ENCODE data around the gene ANHX.

The ANHX gene

GRCh38 chr12:133215724-133216123, 20.0 kb downstream of the ANHX start:
- no peak for TF ChIP-seq REST (IDR thresholded peaks at IDR 0.05; ENCODE audit: low read depth)
- no peak for TF ChIP-seq ZBTB7A (IDR thresholded peaks at IDR 0.05; ENCODE audit: low read depth)
- no peak for TF ChIP-seq CEBPB (IDR thresholded peaks at IDR 0.05)

GRCh38 chr12:133206390-133206789, 29.3 kb downstream of the ANHX start:
- TF ChIP-seq ZBTB7A (IDR thresholded peaks at IDR 0.05; ENCODE audit: low read depth) (no peak), RAD21 (IDR thresholded peaks at IDR 0.05; ENCODE audit: low read depth) (no peak), EGR1 (IDR thresholded peaks at IDR 0.05) (no peak), USF1 (IDR thresholded peaks at IDR 0.05) (no peak), TAF1 (IDR thresholded peaks at IDR 0.05; ENCODE audit: low read depth) (no peak), REST (IDR thresholded peaks at IDR 0.05; ENCODE audit: low read depth) (no peak), FOXM1 (IDR thresholded peaks at IDR 0.05; ENCODE audit: borderline replicate concordance, low read depth) (no peak), MAX (IDR thresholded peaks at IDR 0.05) (no peak), CREB1 (IDR thresholded peaks at IDR 0.05; ENCODE audit: low read depth) (no peak), TCF12 (IDR thresholded peaks at IDR 0.05; ENCODE audit: low read depth) (no peak)

GRCh38 chr12:133204264-133204603, 31.4 kb downstream of the ANHX start:
- no peak for TF ChIP-seq CREB1 (IDR thresholded peaks at IDR 0.05; ENCODE audit: low read depth)
- TF ChIP-seq TEAD4 (IDR thresholded peaks at IDR 0.05), result no peak
- no peak for TF ChIP-seq EP300 (IDR thresholded peaks at IDR 0.05; ENCODE audit: borderline replicate concordance)
- TF ChIP-seq TAF1 (IDR thresholded peaks at IDR 0.05; ENCODE audit: low read depth), result no peak
- no peak for TF ChIP-seq YY1 (IDR thresholded peaks at IDR 0.05; ENCODE audit: low read depth)
- TF ChIP-seq MAX (IDR thresholded peaks at IDR 0.05), result no peak
- TF ChIP-seq USF1 (IDR thresholded peaks at IDR 0.05), result no peak
- TF ChIP-seq REST (IDR thresholded peaks at IDR 0.05; ENCODE audit: low read depth), result no peak
- TF ChIP-seq EGR1 (IDR thresholded peaks at IDR 0.05), result no peak
- TF ChIP-seq RAD21 (IDR thresholded peaks at IDR 0.05; ENCODE audit: low read depth), result no peak
- TF ChIP-seq ZBTB7A (IDR thresholded peaks at IDR 0.05; ENCODE audit: low read depth), result no peak
- TF ChIP-seq TCF12 (IDR thresholded peaks at IDR 0.05; ENCODE audit: low read depth), result no peak
- no peak for TF ChIP-seq FOXM1 (IDR thresholded peaks at IDR 0.05; ENCODE audit: borderline replicate concordance, low read depth)
- TF ChIP-seq CEBPB (IDR thresholded peaks at IDR 0.05), result no peak
- TF ChIP-seq NFIC (IDR thresholded peaks at IDR 0.05), result no peak

GRCh38 chr12:133203344-133204263, 32.1 kb downstream of the ANHX start:
- TF ChIP-seq CEBPB (IDR thresholded peaks at IDR 0.05), result no peak
- TF ChIP-seq TCF12 (IDR thresholded peaks at IDR 0.05; ENCODE audit: low read depth), result peak; percentile 62; the same call in 1 of the 2 replicates
- TF ChIP-seq REST (IDR thresholded peaks at IDR 0.05; ENCODE audit: low read depth), result no peak
- TF ChIP-seq EP300 (IDR thresholded peaks at IDR 0.05; ENCODE audit: borderline replicate concordance), result no peak
- TF ChIP-seq USF1 (IDR thresholded peaks at IDR 0.05), result peak; percentile 58
- TF ChIP-seq TEAD4 (IDR thresholded peaks at IDR 0.05), result no peak

All from Ishikawa (cell line).